ENCODE results near the gene OXSR1. TPM values are rescaled to one million over a fixed set of nuclear protein-coding genes. Genes with fewer than 3 reads are reported as not detected.
A peak's percentile ranks its signal among the peaks of the same experiment; 100 is the strongest.
"Not testable (repeated sequence)": the region's sequence is repeated elsewhere in the genome, so short reads cannot be mapped to it uniquely, and the experiment has no call there.

The OXSR1 gene
- total RNA-seq, 1 donor from 2014 or later, result 32.7 TPM

- Histone ChIP-seq H3K27ac (peak overlapping the region; percentile 32), H3K4me3 (no peak overlapping the region), H3K36me3 (peaks cover 69% of the 10 kb centered on the region), H3K4me1 (peaks cover 31% of the 10 kb centered on the region), H3K27me3 (no peaks in the 10 kb centered on the region), H3K9me3 (no peaks in the 10 kb centered on the region)
- TF ChIP-seq, protein P1, sequence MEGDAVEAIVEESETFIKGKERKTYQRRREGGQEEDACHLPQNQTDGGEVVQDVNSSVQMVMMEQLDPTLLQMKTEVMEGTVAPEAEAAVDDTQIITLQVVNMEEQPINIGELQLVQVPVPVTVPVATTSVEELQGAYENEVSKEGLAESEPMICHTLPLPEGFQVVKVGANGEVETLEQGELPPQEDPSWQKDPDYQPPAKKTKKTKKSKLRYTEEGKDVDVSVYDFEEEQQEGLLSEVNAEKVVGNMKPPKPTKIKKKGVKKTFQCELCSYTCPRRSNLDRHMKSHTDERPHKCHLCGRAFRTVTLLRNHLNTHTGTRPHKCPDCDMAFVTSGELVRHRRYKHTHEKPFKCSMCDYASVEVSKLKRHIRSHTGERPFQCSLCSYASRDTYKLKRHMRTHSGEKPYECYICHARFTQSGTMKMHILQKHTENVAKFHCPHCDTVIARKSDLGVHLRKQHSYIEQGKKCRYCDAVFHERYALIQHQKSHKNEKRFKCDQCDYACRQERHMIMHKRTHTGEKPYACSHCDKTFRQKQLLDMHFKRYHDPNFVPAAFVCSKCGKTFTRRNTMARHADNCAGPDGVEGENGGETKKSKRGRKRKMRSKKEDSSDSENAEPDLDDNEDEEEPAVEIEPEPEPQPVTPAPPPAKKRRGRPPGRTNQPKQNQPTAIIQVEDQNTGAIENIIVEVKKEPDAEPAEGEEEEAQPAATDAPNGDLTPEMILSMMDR (IDR thresholded peaks at IDR 0.05), result no peak
- intact Hi-C loops (cut with DNase I), result no loop called here
- ATAC-seq (no peak), DNase-seq (no peak)
These were observed 32.2 kb upstream of the OXSR1 start for GRCh38 chr3:38133209-38133556.

DNA sequence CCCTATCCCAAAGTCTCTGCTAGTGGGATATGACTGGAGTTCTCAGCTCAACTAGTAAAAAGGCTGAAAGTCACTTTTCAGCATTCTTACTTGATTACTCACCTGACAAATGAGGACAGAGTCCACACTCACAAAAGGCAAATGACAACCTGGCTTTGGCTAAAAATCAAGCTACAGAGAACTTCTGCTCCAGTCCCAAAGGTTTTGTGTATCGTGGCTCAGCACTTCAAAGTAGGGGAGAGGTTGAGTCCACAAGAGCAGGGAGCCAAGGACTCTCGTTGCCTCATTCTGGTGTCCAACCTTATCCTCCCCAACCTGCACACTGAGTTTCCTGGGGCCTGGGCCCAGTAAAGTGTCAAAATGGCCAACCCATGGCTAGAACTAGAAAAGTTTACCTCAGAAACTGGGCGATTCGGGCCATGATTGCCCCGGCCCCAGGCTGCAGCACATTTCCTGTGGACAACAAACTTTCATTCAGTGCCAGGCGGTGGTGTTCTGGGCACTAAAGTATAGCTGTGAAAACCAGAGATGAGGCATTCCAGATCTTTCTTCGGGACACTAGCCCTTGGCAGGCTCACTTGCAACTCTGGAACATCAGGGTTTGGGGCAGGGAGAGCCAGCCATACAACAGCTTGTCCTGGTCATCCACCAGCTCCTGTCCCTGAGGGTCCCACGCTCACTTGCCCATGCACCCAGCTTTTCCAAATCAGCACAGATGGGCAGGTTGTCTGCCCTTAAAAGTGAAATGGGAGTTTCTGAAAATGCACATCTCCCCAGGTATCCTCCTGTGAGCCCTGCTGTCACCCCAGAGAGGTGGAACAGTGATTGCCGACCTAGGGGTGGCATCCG is 31.6 kb upstream of the OXSR1 start:
- H3K4me3 ChIP-seq, result no peak overlapping the region
- peaks cover 63% of the 10 kb centered on the region for H3K36me3 ChIP-seq
- H3K27me3 ChIP-seq, result no peaks in the 10 kb centered on the region
- peak overlapping the region; percentile 32 for H3K27ac ChIP-seq
- ATAC-seq, result no peak
- intact Hi-C loops (cut with DNase I), result no loop called here
- peaks cover 27% of the 10 kb centered on the region for H3K4me1 ChIP-seq
- peak; percentile 59 for DNase-seq
- no peaks in the 10 kb centered on the region for H3K9me3 ChIP-seq
- TF ChIP-seq, protein P1 (IDR thresholded peaks at IDR 0.05), result no peak

GRCh38 chr3:38134517-38135143 is 30.7 kb upstream of the OXSR1 start:
- ATAC-seq; H3K27ac ChIP-seq; H3K9me3 ChIP-seq; intact Hi-C loops (cut with DNase I); DNase-seq; H3K4me3 ChIP-seq; H3K27me3 ChIP-seq: not testable (repeated sequence)
- Histone ChIP-seq H3K4me1 (peaks cover 31% of the 10 kb centered on the region), H3K36me3 (peaks cover 55% of the 10 kb centered on the region)

GRCh38 chr3:38135621-38136277 is 29.6 kb upstream of the OXSR1 start:
- Histone ChIP-seq H3K4me1 (peaks cover 42% of the 10 kb centered on the region), H3K27ac (peak overlapping the region; percentile 85), H3K36me3 (peaks cover 48% of the 10 kb centered on the region), H3K4me3 (peak overlapping the region; percentile 83)
- ATAC-seq; H3K27me3 ChIP-seq; H3K9me3 ChIP-seq; intact Hi-C loops (cut with DNase I); DNase-seq: not testable (repeated sequence)

DNA sequence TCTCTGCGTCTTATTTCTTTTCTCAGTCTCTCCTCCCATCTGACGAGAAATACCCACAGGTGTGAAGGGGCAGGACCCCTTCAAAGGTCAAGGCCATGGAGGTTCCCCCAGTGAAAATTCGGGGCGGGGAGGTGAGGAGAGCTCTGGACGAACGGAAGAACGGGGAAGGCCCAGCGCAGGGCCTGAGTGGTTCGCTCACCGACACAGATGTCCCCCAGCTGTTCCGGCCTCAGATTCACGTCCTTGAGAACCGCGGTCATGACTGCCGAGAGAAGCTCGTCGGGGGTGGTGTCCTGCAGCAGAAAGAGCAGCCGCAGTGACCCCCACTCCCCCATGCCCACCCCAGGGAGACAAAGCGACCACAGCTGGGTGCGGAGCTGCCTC is 29.0 kb upstream of the OXSR1 start:
- TF ChIP-seq, protein P1 (IDR thresholded peaks at IDR 0.05), result no peak
- Histone ChIP-seq H3K9me3 (no peaks in the 10 kb centered on the region), H3K27me3 (no peaks in the 10 kb centered on the region), H3K4me3 (peak overlapping the region; percentile 83), H3K27ac (peak overlapping the region; percentile 85), H3K36me3 (peaks cover 47% of the 10 kb centered on the region), H3K4me1 (peaks cover 42% of the 10 kb centered on the region)
- DNase-seq (no peak), ATAC-seq (no peak)
- intact Hi-C loops (cut with DNase I), result no loop called here

DNA sequence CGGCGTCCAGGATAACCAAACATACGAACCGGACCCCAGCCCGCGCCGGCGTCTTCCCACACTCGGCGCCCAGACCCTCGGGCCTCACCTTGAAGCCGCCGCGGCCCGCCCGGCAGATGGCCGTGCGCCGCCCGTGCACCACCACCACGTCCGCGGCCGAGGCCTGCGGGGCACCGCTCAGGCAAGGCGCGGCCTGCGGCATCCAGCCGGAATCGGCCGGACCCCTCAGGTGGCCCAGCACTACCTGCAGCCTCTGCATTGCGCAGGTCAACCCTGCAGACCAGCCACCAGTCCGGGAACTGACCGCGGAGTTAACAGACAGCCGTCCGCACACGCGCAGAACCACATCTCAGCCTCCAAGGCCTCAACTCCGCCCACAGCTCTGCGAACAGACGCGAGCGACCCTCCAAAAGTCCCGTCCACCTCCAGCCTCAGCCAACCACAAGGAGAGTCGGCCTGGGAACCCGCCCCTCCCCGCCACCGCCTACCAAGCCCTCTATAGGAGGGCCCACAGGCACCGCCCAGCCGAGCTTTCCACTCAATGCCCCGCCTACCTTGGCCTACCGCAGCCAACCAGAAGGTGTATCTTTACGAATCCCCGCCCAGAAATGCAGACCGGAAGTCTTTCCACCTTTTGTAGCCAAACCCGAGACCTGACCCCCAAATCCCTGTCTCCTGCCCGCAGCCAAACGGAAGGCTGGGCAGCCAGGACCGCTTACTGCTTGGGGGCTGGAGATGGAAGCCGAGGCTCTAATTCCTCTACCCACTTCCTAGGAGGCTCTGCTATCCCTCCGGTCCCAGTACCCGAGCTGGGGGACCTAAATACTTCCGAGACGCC is 28.3 kb upstream of the OXSR1 start, which contains the start of gene ACAA1:
TSS of gene ACAA1 (minus strand) at position 351 of the 838 bp plus-strand sequence. CDS start at position 259, 92 bp downstream.
- Histone ChIP-seq H3K4me3 (peak within 1 kb of the TSS; percentile 83), H3K27me3 (no peaks in the 10 kb centered on the region), H3K4me1 (peaks cover 42% of the 10 kb centered on the region), H3K36me3 (peaks cover 44% of the 10 kb centered on the region), H3K27ac (peak within 1 kb of the TSS; percentile 96), H3K9me3 (no peaks in the 10 kb centered on the region)
- ATAC-seq (peak; percentile 94), DNase-seq (peak; percentile 100)
- TF ChIP-seq, protein P1 (IDR thresholded peaks at IDR 0.05), result no peak
- intact Hi-C loops (cut with DNase I), result no loop called here
